ENCODE data around the gene WAPL. TPM values are rescaled to one million over a fixed set of nuclear protein-coding genes. Genes with fewer than 3 reads are reported as not detected.

WAPL gene
- polyA plus RNA-seq, 1 donor (not counting 4 experiments of a cell fraction or from before 2014, with no cell fraction given) = 26.2 TPM

DNA sequence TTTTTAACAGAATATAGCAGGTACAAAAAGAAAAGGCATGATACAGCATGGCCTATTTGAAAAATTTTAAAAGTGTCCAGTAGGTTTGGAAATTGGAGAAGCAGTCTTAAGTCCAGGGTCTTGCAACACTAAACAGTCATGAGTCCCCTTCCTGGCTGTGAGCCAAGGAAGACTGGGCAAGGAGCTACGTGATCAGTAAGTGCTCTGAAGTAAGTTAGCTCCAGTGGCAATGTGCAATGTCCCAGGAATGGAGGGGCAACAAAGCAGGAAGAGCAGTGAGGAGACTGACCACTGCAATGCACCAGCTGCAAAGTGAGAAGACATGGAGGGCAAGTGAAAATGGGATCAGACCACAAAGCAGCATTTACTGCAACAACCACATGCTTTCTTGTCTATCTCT is 82.0 kb downstream of the WAPL start:
- Histone ChIP-seq H4K20me1 (ENCODE audit: control insufficient read depth, extremely low read depth, insufficient read depth, low read length) (no peaks in the 10 kb centered on the region), H3K36me3 (ENCODE audit: control insufficient read depth in 2 of 2, extremely low read depth in 1 of 2, insufficient read depth in 2 of 2, low read length in 2 of 2) (peaks cover 15 to 21% of the 10 kb centered on the region in 2 experiments), H3K27ac (ENCODE audit: control insufficient read depth, insufficient read depth, low read length) (no peak overlapping the region), H3K4me3 (ENCODE audit: control insufficient read depth in 2 of 3, extremely low read depth in 1 of 3, insufficient read depth in 2 of 3, low read depth in 1 of 3, low read length in 3 of 3) (no peak overlapping the region), H3K4me1 (ENCODE audit: control insufficient read depth, extremely low read depth, insufficient read depth, low read length) (no peaks in the 10 kb centered on the region), H3K9me1 (ENCODE audit: control insufficient read depth, extremely low read depth, insufficient read depth, low read length) (no peaks in the 10 kb centered on the region), H2AFZ (ENCODE audit: control insufficient read depth, low read length) (no peak overlapping the region), H3K9me3 (ENCODE audit: control insufficient read depth, low read depth, low read length) (no peaks in the 10 kb centered on the region), H3K27me3 (ENCODE audit: control insufficient read depth, extremely low read depth, insufficient read depth, low read length) (no peaks in the 10 kb centered on the region), H3K4me2 (ENCODE audit: control insufficient read depth, extremely low read depth, insufficient read depth, low read depth, low read length) (no peak overlapping the region), H3K79me2 (ENCODE audit: control insufficient read depth, insufficient read depth, low read length) (no peaks in the 10 kb centered on the region), H3K9ac (ENCODE audit: control insufficient read depth, extremely low read depth, insufficient read depth, low read length) (no peak overlapping the region)
- dilution Hi-C loops (cut with MboI; ENCODE audit: extremely low pct_ligation_motif_present, low sequenced_read_pairs) = no loop called here
- no peak for TF ChIP-seq EZH2 (IDR thresholded peaks at IDR 0.05; ENCODE audit: low read length)
- no peak for TF ChIP-seq CTCF (optimal IDR thresholded peaks at IDR 0.05 in 1 of 3, IDR thresholded peaks at IDR 0.05 in 1 of 3, conservative IDR thresholded peaks at IDR 0.05 in 1 of 3; ENCODE audit: extremely low read depth in 1 of 3, insufficient read depth in 2 of 3, low read length in 3 of 3)
- DNase-seq (ENCODE audit: low read depth, low spot score) (no peak), FAIRE-seq (no peak)

- Histone ChIP-seq H3K4me3 (ENCODE audit: control insufficient read depth in 2 of 3, extremely low read depth in 1 of 3, insufficient read depth in 2 of 3, low read depth in 1 of 3, low read length in 3 of 3) (no peak overlapping the region), H3K27me3 (ENCODE audit: control insufficient read depth, extremely low read depth, insufficient read depth, low read length) (no peaks in the 10 kb centered on the region), H3K9me1 (ENCODE audit: control insufficient read depth, extremely low read depth, insufficient read depth, low read length) (no peaks in the 10 kb centered on the region), H3K79me2 (ENCODE audit: control insufficient read depth, insufficient read depth, low read length) (no peaks in the 10 kb centered on the region), H3K4me1 (ENCODE audit: control insufficient read depth, extremely low read depth, insufficient read depth, low read length) (no peaks in the 10 kb centered on the region), H3K9me3 (ENCODE audit: control insufficient read depth, low read depth, low read length) (no peaks in the 10 kb centered on the region), H3K9ac (ENCODE audit: control insufficient read depth, extremely low read depth, insufficient read depth, low read length) (no peak overlapping the region), H3K27ac (ENCODE audit: control insufficient read depth, insufficient read depth, low read length) (no peak overlapping the region), H4K20me1 (ENCODE audit: control insufficient read depth, extremely low read depth, insufficient read depth, low read length) (no peaks in the 10 kb centered on the region), H3K4me2 (ENCODE audit: control insufficient read depth, extremely low read depth, insufficient read depth, low read depth, low read length) (no peak overlapping the region), H3K36me3 (ENCODE audit: control insufficient read depth in 2 of 2, extremely low read depth in 1 of 2, insufficient read depth in 2 of 2, low read length in 2 of 2) (peaks cover 12 to 21% of the 10 kb centered on the region in 2 experiments), H2AFZ (ENCODE audit: control insufficient read depth, low read length) (no peak overlapping the region)
- DNase-seq (ENCODE audit: low read depth, low spot score) (no peak), FAIRE-seq (no peak)
- dilution Hi-C loops (cut with MboI; ENCODE audit: extremely low pct_ligation_motif_present, low sequenced_read_pairs) = no loop called here
- no peak for TF ChIP-seq CTCF (optimal IDR thresholded peaks at IDR 0.05 in 1 of 3, IDR thresholded peaks at IDR 0.05 in 1 of 3, conservative IDR thresholded peaks at IDR 0.05 in 1 of 3; ENCODE audit: extremely low read depth in 1 of 3, insufficient read depth in 2 of 3, low read length in 3 of 3)
- no peak for TF ChIP-seq EZH2 (IDR thresholded peaks at IDR 0.05; ENCODE audit: low read length)
Observed at GRCh38 chr10:86438091-86438749, 83.4 kb downstream of the WAPL start.

Data from keratinocyte (primary cell).